HG03442 (cell line): Measurements from ENCODE around the gene SORCS3.

ENCODE experiments used
- ATAC-seq: cut with Tn5 transposase; IDR thresholded peaks from one replicate; pipeline ENCODE4 v1.9.1; 2021; ENCODE audit warnings: mild to moderate bottlenecking, moderate library complexity; ENCODE audit not compliant: unreplicated experiment

The SORCS3 gene

DNA sequence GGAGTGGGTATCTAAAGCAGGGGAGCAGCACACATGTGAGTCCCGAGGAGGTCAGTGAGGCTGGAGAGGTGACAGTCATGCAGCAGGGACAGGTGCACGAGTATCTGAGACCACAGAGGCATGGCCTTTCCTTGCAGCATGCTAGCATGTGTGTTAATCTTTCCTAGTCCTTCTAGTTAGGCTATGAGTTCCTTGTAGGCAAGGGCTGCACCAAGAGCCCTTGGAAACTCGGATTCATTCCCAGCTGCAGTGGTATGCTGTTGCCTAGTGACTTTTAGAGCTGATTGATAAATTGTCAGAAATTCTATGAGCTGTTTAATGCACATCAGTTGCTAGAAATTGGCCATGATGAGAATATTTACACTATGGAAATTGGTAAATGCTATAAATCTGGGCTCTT lies 132.0 kb downstream of the SORCS3 start:
- ATAC-seq, result no peak

DNA sequence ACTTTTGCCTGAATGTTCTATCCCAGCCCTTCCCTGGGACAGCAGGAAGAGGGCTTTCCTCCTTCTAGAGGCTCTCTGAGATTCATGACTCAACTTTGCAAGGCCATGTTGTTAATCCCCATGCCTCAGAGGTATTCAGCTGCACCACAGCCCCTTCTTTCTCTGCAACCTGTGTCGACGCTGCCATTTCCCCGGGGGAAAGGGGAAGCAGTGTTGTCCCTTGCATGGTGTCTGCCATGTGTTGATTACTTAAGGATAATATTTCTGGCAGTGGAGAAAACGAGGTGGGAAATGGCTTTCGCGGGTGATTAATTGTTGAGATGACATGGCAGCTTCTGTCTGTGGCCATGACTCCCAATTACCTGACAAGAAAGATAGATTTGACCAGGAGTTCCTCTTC lies 133.1 kb downstream of the SORCS3 start:
- ATAC-seq, result no peak

DNA sequence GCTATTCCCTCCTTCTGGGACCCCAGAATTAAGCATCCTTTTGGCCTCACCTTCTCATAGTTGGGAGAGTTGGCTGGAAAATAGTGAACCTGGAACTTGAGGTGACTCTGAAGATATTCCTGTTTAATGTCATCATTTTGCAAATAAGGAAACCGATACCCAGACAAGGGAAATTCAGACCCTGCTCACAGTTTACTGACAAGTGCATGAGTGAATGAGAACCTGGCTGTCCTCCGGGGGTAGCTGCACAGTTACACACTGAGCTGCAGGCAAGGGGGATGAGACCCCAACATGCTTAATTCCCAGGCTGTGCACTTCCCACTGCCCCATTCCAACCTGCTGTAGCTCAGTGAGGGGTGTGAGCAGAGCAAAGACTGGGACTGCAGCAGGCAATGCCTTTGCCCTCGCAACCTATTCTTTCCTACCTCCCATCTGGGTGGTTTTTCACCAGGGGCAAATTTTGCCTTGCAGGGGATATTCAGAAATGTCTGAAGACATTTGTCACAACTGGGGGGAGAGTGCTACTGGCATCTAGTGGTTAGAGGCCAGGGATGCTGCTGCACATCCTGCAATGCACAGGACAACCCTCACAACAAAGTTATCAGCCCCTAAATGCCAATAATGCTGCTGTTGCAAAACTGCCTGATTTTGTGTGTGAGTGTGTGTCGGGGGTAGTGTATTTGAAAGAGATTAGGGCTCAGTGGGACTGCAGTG lies 136.2 kb downstream of the SORCS3 start:
- ATAC-seq, result no peak

DNA sequence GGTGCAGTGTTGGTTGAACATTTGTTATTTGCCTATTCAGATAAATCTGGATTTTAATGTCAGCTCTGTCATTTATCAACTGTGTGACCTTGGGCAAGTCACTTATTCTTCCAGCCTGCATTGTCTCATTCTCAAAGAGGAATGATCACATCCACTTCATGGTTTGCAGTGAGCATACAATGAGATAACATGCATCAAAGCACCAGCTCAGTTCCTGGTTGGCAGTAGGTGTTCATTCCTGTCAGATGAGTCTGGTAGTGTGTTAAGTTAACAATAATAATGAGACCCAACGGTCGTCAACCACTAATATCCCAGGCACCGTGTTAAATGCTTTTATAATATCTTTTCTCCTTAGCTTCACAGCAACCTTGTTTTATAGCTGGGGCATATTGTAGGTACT lies 137.3 kb downstream of the SORCS3 start:
- no peak for ATAC-seq

DNA sequence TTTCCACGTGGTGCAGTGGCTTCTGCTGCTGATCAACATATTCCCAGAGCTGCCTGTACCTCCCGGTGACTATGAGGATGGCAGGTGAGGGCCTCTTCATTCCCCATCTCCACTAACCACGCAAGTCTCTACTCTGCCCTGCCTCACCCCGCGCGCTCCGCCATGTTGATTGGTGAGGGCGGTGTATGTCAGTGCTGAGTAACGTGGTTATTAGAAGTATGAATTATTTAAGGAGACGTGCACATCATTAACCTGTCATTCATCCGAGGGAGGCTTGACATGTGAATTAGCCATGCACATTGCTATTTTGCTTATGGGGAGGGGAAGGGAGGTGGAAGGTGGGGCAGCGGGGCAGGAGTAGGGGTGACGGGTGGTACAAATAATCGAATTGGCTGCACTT lies 138.6 kb downstream of the SORCS3 start:
- ATAC-seq, result no peak

DNA sequence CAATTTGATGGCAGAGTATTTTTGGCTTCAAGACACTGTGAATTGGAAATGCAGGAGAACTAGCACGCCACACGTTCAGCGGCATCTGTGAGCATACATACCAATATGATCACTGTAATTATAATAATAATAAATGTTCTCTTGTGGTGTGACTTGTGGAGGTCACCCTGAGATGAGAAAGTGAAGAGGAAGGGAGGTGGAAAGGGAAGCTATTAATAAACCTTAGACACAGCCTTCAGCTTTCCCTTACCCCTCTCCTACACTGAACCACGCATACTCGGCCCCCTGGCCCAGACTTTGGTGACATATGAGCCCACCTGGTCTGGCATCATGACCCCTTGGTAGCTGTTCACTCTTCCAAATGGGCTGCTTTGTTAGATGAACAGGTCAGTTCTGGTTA lies 139.1 kb downstream of the SORCS3 start:
- no peak for ATAC-seq

DNA sequence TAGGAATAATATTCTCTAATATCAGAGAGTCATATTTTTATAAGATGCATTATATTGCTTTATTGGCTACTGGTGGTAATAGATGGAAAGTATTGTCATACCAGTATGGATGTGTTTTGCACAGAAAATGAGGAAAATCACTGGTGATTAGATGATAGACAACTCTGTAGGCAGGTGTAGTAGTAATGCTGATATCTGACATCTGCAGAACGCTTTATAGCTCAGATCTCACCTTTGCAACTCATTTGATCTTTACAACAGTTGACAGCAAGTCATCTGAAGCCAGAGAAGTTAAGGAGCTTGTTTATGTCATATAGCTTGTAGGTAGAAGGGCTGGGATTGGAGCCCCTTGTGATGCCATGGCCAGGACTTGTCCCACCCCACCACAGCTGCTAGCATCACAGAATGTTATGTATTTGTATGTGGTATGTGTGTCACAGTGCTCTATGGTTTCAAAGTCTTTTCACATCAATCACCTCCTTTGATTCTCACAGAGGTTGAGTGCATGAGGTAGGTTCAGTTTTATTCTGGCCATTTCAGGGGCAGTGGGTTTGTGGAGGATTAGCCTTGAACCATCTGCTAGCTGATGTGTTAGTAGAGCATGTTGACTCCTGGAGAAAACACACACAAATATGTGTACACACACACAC lies 140.0 kb downstream of the SORCS3 start:
- no peak for ATAC-seq

DNA sequence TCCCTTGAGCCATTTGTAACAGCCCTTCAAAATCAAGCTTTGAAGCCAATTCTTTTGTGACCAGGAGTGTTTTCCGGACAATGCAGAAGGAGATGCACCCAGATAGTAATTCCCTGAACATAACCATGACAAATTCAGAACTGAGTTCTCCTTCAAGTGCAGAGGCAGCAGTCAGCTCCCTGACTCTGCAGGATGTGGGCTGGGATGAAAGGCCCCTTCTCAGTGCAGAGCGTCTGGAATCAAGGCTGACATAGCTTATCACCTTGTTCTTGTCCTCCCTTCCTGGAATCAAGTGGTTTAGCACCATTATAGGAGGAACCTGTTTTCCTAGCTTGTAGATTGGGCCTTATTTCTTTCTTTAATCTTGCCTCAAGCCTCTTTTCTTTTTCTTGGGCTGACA lies 143.4 kb downstream of the SORCS3 start:
- ATAC-seq, result no peak

DNA sequence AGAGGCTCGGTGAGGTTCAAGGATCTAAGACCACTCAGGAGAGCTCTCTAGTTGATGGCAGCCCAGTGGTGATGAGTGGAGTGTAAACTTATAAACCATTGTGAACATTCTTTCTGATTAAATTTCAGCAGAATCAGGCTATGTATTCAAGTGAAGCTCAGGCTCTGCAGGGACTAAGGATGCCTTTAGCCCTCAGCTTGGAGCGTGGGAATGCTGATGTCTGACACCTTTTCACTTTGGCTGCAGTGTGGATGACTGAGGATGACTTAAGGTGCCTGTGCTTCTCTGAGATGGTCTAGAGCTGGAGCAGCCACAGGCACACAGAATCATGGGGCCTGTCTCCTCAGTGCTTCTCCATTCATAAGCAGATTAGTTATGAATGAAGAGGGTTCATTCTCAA lies 150.4 kb downstream of the SORCS3 start:
- ATAC-seq, result no peak

DNA sequence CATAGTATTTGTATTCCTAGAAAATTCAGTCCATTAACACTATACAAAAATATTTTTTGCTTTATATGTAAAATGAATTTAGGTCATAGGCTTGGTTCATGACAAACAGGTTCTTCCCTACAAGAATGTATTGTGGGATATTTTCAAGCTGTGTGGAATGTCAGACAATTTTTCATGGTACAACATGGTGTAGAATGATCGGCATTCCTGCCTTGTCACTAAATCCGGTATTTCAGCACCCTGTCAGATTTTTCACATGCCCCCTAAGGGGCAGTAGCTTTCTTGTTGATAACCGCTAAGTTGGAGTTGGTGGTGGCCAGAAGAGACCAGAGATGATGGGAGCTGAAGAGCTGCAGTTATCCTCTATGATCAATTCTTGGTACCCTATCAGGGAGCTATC lies 154.3 kb downstream of the SORCS3 start:
- ATAC-seq, result no peak

DNA sequence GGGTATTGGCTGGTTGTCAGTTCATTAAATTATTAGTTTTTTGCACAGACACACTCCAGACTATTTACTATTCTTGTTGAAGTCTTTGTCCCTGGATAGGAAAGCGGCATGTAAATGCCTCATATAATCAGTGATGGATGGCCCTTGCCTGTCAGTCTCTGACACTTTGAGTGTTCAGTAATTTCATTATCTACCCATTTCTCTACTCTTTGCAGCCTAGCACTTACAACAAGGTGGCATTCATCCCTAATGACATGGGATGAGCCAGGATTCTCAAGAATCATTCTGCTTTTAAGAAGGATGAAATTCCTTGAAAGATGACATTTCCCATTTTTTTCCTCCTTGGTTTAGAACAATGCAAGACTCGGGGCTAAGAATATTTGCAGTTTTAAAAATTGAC lies 155.7 kb downstream of the SORCS3 start:
- ATAC-seq, result no peak

DNA sequence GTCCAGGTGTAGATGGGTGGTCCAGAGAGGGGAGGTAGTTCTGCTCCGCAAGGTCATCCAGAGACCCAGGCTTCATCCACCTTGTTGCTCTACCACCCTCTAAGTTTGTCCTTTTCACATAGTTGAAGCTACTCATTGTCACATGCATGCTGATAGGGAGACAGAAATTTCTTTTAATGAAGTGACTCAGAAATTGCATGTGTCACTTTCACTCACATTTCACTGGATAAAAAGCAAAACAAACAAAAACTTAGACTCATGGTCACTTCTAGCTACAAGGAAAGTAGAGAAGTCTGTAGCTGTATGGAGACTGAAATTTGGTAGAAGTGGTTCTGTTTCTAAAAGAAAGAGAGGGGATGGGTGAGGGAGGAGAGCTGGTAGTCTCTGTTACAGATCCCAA lies 161.9 kb downstream of the SORCS3 start:
- no peak for ATAC-seq

DNA sequence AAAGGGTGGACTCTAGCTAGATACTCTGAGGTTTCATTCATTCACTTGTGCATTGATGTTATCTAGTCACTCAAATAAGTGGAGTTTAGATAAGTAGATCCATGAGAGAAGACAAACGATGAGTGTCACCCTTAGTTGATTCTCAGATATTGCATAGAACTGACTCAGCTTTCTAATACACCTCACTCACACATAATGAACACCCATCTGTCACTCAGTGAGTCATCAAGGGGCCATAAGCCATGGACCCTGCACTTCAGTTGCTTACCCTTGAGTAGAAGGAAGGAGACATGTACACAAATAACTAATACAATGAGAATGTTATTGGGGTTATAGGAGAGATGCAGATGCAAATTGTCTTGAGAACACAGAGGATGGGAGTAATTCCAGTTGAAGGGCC lies 163.8 kb downstream of the SORCS3 start:
- ATAC-seq, result no peak

DNA sequence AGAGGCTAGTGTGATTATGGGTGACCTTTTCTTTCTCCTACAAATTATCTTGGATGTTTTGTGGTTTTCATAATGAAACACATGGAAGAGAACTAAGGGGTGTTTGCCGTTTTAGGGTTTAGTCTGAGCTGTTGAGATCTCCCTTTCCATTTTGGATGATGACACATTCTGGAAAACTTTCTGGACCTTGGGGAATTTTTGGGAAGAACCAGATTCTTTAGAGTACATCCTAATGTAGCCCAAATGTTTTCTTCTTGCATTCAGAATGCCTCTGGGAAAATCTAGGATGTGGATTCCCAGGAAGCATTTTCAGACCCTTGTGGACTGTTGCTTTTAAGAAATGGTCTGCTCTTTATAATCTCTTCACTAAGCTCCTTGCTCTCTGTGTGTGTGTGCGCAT lies 165.7 kb downstream of the SORCS3 start:
- ATAC-seq, result no peak

DNA sequence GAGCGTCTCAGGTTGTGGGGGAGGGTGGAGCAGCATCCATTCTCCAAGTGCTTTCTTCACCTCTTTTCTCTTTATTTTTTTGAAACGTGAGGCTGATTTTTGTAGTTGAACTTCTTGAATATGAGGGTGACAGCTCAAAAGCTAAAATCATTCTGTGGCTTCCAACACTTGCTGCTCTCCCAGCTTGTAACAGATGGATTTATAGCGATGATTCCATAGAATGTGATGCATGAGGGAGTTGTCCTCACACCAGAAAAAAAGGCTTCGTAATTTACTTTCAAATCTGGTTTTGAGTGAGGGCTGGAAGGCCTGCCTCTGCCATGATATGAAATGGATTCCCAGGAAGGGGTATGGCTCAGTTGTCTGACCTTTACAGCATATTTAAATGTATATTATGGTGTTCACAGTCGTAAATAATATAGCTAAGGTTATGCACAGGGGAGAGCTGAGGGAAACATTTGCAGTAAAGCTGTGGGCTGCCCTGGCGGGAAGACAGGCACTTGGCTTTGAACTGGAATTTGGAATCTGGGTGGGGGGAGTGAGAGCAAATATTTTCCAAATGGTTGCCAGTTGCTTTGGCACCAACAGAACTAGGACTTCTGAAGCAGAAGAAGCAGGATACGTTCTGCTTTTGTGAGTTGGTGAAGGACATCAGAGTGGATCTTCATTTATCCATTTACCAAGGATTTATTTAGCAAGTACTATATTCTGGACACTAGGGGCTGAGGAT lies 166.7 kb downstream of the SORCS3 start:
- no peak for ATAC-seq

DNA sequence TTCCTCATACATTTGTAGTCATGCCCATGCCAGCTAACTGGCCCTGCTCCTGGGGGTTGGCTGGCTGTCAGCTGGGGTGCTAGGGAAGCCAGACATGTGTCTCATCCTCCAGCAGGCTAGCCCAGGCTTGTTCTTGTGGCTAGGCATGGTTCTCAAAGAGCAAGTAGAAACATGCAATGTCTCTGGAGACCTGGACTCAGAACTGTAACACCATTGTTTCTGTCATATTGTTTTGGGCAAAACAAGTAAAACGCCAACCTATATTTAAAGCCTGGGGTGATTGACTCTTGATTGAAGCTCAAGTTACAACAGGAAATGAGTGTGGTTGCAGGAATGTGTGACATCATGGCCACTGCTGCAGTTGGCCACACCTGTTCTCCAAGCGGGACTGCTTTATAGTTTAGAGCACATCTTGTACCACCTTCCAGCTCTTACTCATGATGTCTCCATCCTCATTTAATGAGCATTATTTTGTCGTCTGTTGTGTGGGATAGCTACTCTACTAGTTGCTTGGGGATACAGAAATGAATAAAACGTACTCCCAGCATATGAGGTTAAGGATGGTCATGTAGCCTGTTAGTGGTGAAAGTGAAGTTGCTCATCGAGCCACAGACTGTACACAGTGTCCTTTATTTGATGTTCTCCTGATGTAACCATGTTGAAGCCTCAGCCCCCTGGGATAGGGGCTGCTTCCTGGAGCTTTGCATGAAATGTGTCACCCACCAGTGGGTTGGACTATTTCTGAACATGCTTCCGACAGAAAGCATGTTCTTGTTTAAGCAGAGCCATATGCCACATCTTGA lies 168.4 kb downstream of the SORCS3 start:
- ATAC-seq, result peak; percentile 73

DNA sequence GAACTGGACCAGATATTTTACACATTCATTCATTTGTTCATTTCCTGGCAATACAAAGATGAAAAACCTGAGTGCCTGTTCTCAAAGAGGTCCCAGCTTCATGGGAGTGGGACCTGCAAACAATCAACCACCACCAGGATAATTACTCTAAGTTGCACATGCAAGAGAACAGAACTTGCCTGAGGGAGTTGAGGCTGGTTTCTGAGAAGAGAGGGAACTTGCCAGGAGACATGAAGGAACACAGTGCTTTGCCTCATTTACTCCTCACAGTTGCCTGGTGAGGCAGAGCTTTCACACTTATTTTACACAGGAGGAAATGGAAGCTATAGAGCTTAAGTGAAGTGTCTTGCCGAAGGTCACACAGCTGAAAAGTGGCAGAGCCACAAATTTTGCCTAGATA lies 170.1 kb downstream of the SORCS3 start:
- no peak for ATAC-seq

DNA sequence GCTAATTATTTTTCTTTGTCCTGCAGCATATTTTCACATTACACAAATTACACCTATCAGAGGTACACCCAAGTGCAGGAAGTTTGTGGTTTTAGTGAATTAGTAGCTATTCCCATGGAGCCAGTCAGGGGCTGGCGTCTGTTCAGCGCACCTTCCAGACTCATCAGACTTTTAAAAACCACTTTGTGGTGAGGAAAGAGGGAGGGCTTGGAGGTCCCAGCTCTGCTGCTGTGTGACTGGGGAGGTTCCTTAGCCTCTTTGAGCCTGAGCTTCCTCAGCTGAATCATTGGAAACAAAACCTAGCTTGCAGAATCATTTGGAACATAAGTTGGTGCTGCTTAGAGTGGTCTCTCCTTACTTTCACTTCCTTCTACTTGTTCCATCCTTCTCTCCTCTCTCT lies 175.4 kb downstream of the SORCS3 start:
- no peak for ATAC-seq

DNA sequence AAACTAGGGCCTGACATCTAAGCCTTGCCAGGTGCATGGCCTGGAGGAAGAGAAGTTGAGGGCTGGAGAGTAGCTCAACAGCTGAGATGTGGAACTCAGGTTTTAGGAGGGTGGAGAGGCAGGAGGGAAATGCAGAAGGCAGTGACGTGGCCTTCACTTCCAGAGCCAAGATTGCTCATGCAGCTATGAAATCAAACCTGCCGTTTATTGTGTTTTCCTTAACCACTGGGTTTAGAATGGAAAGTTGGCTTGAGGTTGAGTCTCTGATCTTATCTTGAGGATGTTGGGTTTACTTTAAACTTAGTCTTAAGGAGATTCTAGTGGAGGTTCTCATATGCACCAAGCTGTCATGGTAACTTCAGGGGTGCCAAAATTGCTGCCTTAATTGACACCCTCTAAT lies 178.6 kb downstream of the SORCS3 start:
- no peak for ATAC-seq

DNA sequence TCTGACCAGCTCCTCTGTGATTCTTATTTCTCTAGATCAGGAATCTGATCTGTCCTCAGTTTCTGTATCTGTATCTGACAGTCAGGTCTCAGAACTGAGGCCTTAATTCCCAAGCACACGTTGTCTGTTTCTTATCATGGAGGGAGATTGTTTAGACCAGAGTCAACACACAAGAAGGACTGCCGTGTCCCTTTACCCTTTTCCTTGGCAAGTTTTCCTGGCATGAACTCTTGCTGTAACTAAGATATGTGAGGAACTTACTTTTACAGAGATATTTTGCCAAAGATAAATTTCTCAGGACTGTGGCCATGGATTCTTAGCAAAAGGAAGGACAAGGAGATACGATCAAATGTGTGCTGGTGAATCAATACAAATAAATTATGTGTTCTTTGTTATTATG lies 181.0 kb downstream of the SORCS3 start:
- no peak for ATAC-seq

DNA sequence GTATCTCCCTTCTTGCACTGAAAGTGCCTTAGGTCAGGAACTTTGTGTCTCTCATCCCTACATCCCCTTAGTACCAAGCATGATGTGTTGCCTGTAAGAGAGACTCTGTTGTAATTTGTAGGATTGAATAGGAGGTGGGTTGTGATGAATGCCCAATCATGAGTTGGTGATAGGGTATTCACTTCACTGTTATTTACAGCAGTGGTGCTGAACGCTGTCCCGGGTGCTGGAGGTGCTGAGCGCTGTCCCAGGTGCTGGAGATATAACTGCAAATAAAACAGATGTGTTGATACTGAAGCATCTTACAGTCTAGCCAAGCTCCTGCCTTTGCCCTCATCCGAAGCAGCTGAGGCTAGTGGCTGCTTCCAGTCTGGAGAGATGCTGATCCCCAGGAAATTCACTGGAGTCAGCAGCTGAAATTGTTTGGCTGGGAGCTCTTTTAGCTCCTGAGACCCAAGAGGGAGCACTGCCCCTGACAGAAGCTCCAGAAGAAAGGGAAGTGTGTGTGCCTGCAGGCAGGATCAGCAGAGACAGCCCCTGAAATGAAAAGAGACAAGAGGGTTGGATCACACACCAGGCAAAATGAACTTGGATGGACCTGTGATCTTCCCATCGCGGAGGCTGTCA lies 183.4 kb downstream of the SORCS3 start:
- no peak for ATAC-seq
